Karpas-422 (cell line): Measurements from ENCODE around the gene SOX9. TPM values are rescaled to one million over a fixed set of nuclear protein-coding genes. Genes with fewer than 3 reads are reported as not detected.
"Not testable (repeated sequence)": the region's sequence is repeated elsewhere in the genome, so short reads cannot be mapped to it uniquely, and the experiment has no call there.

Experiments
- DNase-seq: peaks from one replicate; pipeline ENCODE4 v3.0.0-alpha.2; 2015
- H2AFZ ChIP-seq: fragments of 200-600 bp; sonication (generic); 2 replicates; pipeline ENCODE4 v1.6.1; 2014; ENCODE audit warnings: antibody characterized with exemption, low read length, mixed read lengths
- H3K27ac ChIP-seq: fragments of 200-600 bp; sonication (generic); 2 replicates; pipeline ENCODE4 v1.5.1; 2014; ENCODE audit warnings: mild to moderate bottlenecking, low read length, moderate library complexity
- H3K27me3 ChIP-seq: fragments of 200-600 bp; sonication (generic); 2 replicates; pipeline ENCODE4 v1.6.1; 2014; ENCODE audit warnings: low read length, mixed read lengths
- H3K36me3 ChIP-seq: fragments of 200-600 bp; sonication (generic); 2 replicates; pipeline ENCODE4 v1.6.1; 2014; ENCODE audit warnings: low read length, mixed read lengths; ENCODE audit not compliant: insufficient read depth
- H3K4me1 ChIP-seq: fragments of 200-600 bp; sonication (generic); 2 replicates; pipeline ENCODE4 v1.6.1; 2014; ENCODE audit warnings: mild to moderate bottlenecking, low read length, mixed read lengths
- H3K4me2 ChIP-seq: fragments of 200-600 bp; sonication (generic); 2 replicates; pipeline ENCODE4 v1.6.1; 2014; ENCODE audit warnings: low read length, low read depth, mild to moderate bottlenecking; ENCODE audit not compliant: poor library complexity, severe bottlenecking
- H3K4me3 ChIP-seq: fragments of 200-600 bp; sonication (generic); 2 replicates; pipeline ENCODE4 v1.5.1; 2014; ENCODE audit warnings: mild to moderate bottlenecking, antibody characterized with exemption, low read length, mixed read lengths
- H3K79me2 ChIP-seq: fragments of 200-600 bp; sonication (generic); 2 replicates; pipeline ENCODE4 v1.6.1; 2014; ENCODE audit warnings: mild to moderate bottlenecking, low read length, mixed read lengths
- H3K9ac ChIP-seq: fragments of 200-600 bp; sonication (generic); 2 replicates; pipeline ENCODE4 v1.6.0; 2014; ENCODE audit warnings: low read length
- H3K9me2 ChIP-seq: fragments of 200-600 bp; sonication (generic), shearing (Covaris generic); replicated peaks from 2 replicates; pipeline ENCODE4 v1.6.0; 2014; ENCODE audit warnings: mild to moderate bottlenecking, low read length, moderate library complexity; ENCODE audit not compliant: insufficient read depth
- H3K9me3 ChIP-seq: fragments of 300-700, 200-600 bp; sonication (generic); 2 replicates; pipeline ENCODE4 v1.6.1; 2014; ENCODE audit warnings: low read length, mixed read lengths
- H4K20me1 ChIP-seq: fragments of 200-600 bp; sonication (generic); 2 replicates; pipeline ENCODE4 v1.6.1; 2014; ENCODE audit warnings: mild to moderate bottlenecking, antibody characterized with exemption, low read length, low read depth; ENCODE audit not compliant: insufficient read depth
- total RNA-seq: library from RNA; depleted of rRNA; stranded (reverse); fragments of >200 nt; shearing (Covaris generic); gene quantifications from 2 replicates; pipeline ENCODE4 v1.2.3, GENCODE V29; 2014; ENCODE audit warnings: low replicate concordance

SOX9 gene
- total RNA-seq, 1 experiment from 2014 or later: 30.3 TPM

GRCh38 chr17:72141336-72141735, 20.5 kb downstream of the SOX9 start:
- H3K27ac ChIP-seq: no peak overlapping the region
- H3K4me1 ChIP-seq: peaks cover 38% of the 10 kb centered on the region
- no peak overlapping the region for H3K9ac ChIP-seq
- no peak overlapping the region for H2AFZ ChIP-seq
- H3K36me3 ChIP-seq: no peaks in the 10 kb centered on the region
- H4K20me1 ChIP-seq: no peaks in the 10 kb centered on the region
- no peak for DNase-seq
- H3K4me3 ChIP-seq: no peak overlapping the region
- H3K27me3 ChIP-seq: no peaks in the 10 kb centered on the region
- no peaks in the 10 kb centered on the region for H3K79me2 ChIP-seq
- H3K9me3 ChIP-seq: no peaks in the 10 kb centered on the region
- no peak overlapping the region for H3K4me2 ChIP-seq
- no peaks in the 10 kb centered on the region for H3K9me2 ChIP-seq

GRCh38 chr17:72142097-72142496, 21.3 kb downstream of the SOX9 start:
- not testable (repeated sequence) for H4K20me1 ChIP-seq, H3K9ac ChIP-seq, DNase-seq, H2AFZ ChIP-seq, H3K4me3 ChIP-seq, H3K9me3 ChIP-seq, H3K79me2 ChIP-seq, H3K27ac ChIP-seq, H3K36me3 ChIP-seq, H3K9me2 ChIP-seq, H3K27me3 ChIP-seq, H3K4me2 ChIP-seq
- H3K4me1 ChIP-seq: peaks cover 41% of the 10 kb centered on the region

- no peaks in the 10 kb centered on the region for H3K79me2 ChIP-seq
- H4K20me1 ChIP-seq: no peaks in the 10 kb centered on the region
- no peaks in the 10 kb centered on the region for H3K9me3 ChIP-seq
- no peak overlapping the region for H3K4me3 ChIP-seq
- no peaks in the 10 kb centered on the region for H3K27me3 ChIP-seq
- no peak overlapping the region for H3K4me2 ChIP-seq
- no peak overlapping the region for H2AFZ ChIP-seq
- no peak overlapping the region for H3K27ac ChIP-seq
- no peak overlapping the region for H3K9ac ChIP-seq
- peaks cover 41% of the 10 kb centered on the region for H3K4me1 ChIP-seq
- H3K36me3 ChIP-seq: no peaks in the 10 kb centered on the region
- H3K9me2 ChIP-seq: no peaks in the 10 kb centered on the region
- DNase-seq: no peak
Measured at GRCh38 chr17:72142614-72143013, 21.8 kb downstream of the SOX9 start.

- no peaks in the 10 kb centered on the region for H3K27me3 ChIP-seq
- no peak overlapping the region for H3K4me2 ChIP-seq
- no peak overlapping the region for H2AFZ ChIP-seq
Measured at GRCh38 chr17:72143245-72143644, 22.4 kb downstream of the SOX9 start.

GRCh38 chr17:72144101-72144500, 23.3 kb downstream of the SOX9 start:
- no peaks in the 10 kb centered on the region for H3K9me2 ChIP-seq
- H3K4me2 ChIP-seq: no peak overlapping the region
- no peaks in the 10 kb centered on the region for H3K36me3 ChIP-seq
- no peak for DNase-seq
- H3K4me1 ChIP-seq: peaks cover 37% of the 10 kb centered on the region
- no peak overlapping the region for H3K27ac ChIP-seq
- no peaks in the 10 kb centered on the region for H3K9me3 ChIP-seq
- no peak overlapping the region for H3K9ac ChIP-seq
- H3K79me2 ChIP-seq: no peaks in the 10 kb centered on the region
- no peak overlapping the region for H2AFZ ChIP-seq
- no peaks in the 10 kb centered on the region for H4K20me1 ChIP-seq
- H3K27me3 ChIP-seq: no peaks in the 10 kb centered on the region
- no peak overlapping the region for H3K4me3 ChIP-seq

More at GRCh38 chr17:72143245-72143644, 22.4 kb downstream of the SOX9 start:
- H3K27ac ChIP-seq: no peak overlapping the region
- peak; percentile 62 for DNase-seq
- no peaks in the 10 kb centered on the region for H4K20me1 ChIP-seq
- H3K9ac ChIP-seq: no peak overlapping the region
- no peaks in the 10 kb centered on the region for H3K79me2 ChIP-seq
- H3K4me3 ChIP-seq: no peak overlapping the region
- peaks cover 41% of the 10 kb centered on the region for H3K4me1 ChIP-seq
- no peaks in the 10 kb centered on the region for H3K9me3 ChIP-seq
- H3K9me2 ChIP-seq: no peaks in the 10 kb centered on the region
- no peaks in the 10 kb centered on the region for H3K36me3 ChIP-seq

- Histone ChIP-seq H3K27ac (no peak overlapping the region), H3K4me1 (peaks cover 28% of the 10 kb centered on the region), H3K27me3 (no peaks in the 10 kb centered on the region), H3K9me2 (no peaks in the 10 kb centered on the region), H2AFZ (no peak overlapping the region), H3K9ac (no peak overlapping the region), H3K4me2 (peak overlapping the region; percentile 58), H3K36me3 (no peaks in the 10 kb centered on the region), H3K9me3 (no peaks in the 10 kb centered on the region), H4K20me1 (no peaks in the 10 kb centered on the region), H3K79me2 (no peaks in the 10 kb centered on the region), H3K4me3 (no peak overlapping the region)
- no peak for DNase-seq
Measured at GRCh38 chr17:72145562-72145961, 24.7 kb downstream of the SOX9 start.

GRCh38 chr17:72145962-72146361, 25.1 kb downstream of the SOX9 start:
- Histone ChIP-seq H2AFZ (no peak overlapping the region), H3K27me3 (no peaks in the 10 kb centered on the region), H3K4me3 (0 out of 2 replicates have a peak overlapping the region, but pooled peaks have one; percentile 26), H3K79me2 (no peaks in the 10 kb centered on the region), H3K9ac (no peak overlapping the region), H4K20me1 (no peaks in the 10 kb centered on the region), H3K9me2 (no peaks in the 10 kb centered on the region), H3K36me3 (no peaks in the 10 kb centered on the region), H3K4me1 (peaks cover 28% of the 10 kb centered on the region), H3K27ac (no peak overlapping the region), H3K4me2 (peak overlapping the region; percentile 58), H3K9me3 (no peaks in the 10 kb centered on the region)
- no peak for DNase-seq

- Histone ChIP-seq H3K79me2 (no peaks in the 10 kb centered on the region), H3K4me3 (0 out of 2 replicates have a peak overlapping the region, but pooled peaks have one; percentile 26), H4K20me1 (no peaks in the 10 kb centered on the region), H2AFZ (no peak overlapping the region), H3K9ac (no peak overlapping the region), H3K27ac (no peak overlapping the region), H3K36me3 (no peaks in the 10 kb centered on the region), H3K4me2 (peak overlapping the region; percentile 58), H3K9me2 (no peaks in the 10 kb centered on the region), H3K27me3 (no peaks in the 10 kb centered on the region), H3K9me3 (no peaks in the 10 kb centered on the region), H3K4me1 (peaks cover 28% of the 10 kb centered on the region)
- no peak for DNase-seq
Measured at GRCh38 chr17:72146371-72146770, 25.6 kb downstream of the SOX9 start.
